Glutamatergic neuron (in vitro differentiated cells): ENCODE results near the gene IGFLR1. TPM values are rescaled to one million over a fixed set of nuclear protein-coding genes. Genes with fewer than 3 reads are reported as not detected.

Experiments
- DNase-seq: peaks from one replicate; pipeline ENCODE4 v3.0.0; 2022
- H3K27ac Mint-ChIP-seq: one replicate; pipeline ENCODE4 v1.8.0; 2020; ENCODE audit warnings: mild to moderate bottlenecking, mixed read lengths, inconsistent platforms; ENCODE audit not compliant: unreplicated experiment
- H3K27me3 Mint-ChIP-seq: one replicate; pipeline ENCODE4 v1.8.0; 2020; ENCODE audit warnings: mild to moderate bottlenecking, moderate library complexity, mixed read lengths, inconsistent platforms; ENCODE audit not compliant: unreplicated experiment
- H3K36me3 Mint-ChIP-seq: one replicate; pipeline ENCODE4 v1.8.0; 2020; ENCODE audit warnings: mild to moderate bottlenecking, mixed read lengths, inconsistent platforms; ENCODE audit not compliant: unreplicated experiment
- H3K4me1 Mint-ChIP-seq: one replicate; pipeline ENCODE4 v1.8.0; 2020; ENCODE audit warnings: mild to moderate bottlenecking, low read depth, mixed read lengths, inconsistent platforms; ENCODE audit not compliant: unreplicated experiment
- H3K4me3 Mint-ChIP-seq: one replicate; pipeline ENCODE4 v1.8.0; 2020; ENCODE audit warnings: mild to moderate bottlenecking, mixed read lengths, inconsistent platforms; ENCODE audit not compliant: unreplicated experiment
- H3K9me3 Mint-ChIP-seq: one replicate; pipeline ENCODE4 v1.8.0; 2020; ENCODE audit warnings: mild to moderate bottlenecking, moderate library complexity, mixed read lengths, inconsistent platforms; ENCODE audit not compliant: unreplicated experiment
- total RNA-seq: library from RNA; stranded (reverse); fragmentation: NEBNext Ultra II Directional; extraction: Animal tissue kit (Norgen Biotek cat#: 25700); gene quantifications from one replicate; pipeline ENCODE4 v1.2.1, GENCODE V29; 2021; ENCODE audit not compliant: unreplicated experiment
- TF ChIP-seq, protein P1 (sequence below): fragments of 200-600 bp; sonication (generic); IDR thresholded peaks from one replicate; pipeline ENCODE4 v1.5.0; 2021; ENCODE audit not compliant: partially characterized antibody, unreplicated experiment

IGFLR1 gene
- total RNA-seq, 1 donor from 2014 or later, result 4.7 TPM

DNA sequence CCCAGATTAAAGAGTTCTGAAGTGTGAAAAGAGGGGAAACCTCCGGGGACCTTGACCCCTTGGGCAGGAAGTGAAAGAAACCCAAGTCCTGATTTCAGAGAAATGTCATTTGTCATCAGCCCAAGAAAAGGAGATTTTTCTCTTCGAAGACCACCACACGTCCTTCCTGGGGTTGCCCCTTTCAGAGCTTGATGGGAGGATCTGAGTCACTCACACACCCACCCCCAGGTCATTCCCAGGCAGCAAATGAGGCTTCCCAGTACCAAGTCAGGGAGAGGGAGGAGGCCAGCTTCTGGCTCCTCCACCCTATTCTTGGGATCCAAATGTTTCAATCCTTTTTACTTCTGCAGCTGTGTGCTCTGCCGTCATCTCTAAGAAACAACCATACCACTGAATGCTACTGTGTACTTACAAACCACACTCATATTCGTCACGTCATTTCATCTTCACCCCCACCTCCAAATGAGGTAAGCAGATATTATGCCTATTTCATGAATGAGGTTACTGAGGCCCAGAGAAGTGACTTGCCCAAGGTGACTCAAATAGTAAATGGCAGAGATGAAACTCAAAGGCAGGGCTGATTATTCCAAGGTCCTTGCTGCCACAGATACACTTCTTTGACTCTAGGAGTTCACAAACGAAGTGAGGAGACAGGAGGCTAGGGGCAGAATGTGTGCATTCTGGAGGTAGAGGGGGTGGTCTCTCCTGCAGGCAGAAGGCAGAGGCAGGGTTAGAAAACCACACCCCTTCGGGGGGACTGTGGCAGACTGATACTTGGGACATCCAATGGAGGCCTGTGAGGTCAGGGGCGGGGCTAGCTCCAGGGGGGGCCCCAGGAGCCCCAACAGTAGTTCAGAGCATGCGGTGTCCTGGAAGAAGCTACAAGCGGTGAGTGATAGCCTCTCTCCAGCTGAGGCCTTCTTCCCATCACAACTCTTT, 29.4 kb downstream of the IGFLR1 start:
- H3K27me3 Mint-ChIP-seq, result peaks cover 10% of the 10 kb centered on the region
- no peak overlapping the region for H3K27ac Mint-ChIP-seq
- DNase-seq, result no peak
- H3K4me1 Mint-ChIP-seq, result peaks cover 11% of the 10 kb centered on the region
- H3K9me3 Mint-ChIP-seq, result peaks cover 6% of the 10 kb centered on the region
- H3K4me3 Mint-ChIP-seq, result no peak overlapping the region
- no peaks in the 10 kb centered on the region for H3K36me3 Mint-ChIP-seq
- TF ChIP-seq, protein P1, sequence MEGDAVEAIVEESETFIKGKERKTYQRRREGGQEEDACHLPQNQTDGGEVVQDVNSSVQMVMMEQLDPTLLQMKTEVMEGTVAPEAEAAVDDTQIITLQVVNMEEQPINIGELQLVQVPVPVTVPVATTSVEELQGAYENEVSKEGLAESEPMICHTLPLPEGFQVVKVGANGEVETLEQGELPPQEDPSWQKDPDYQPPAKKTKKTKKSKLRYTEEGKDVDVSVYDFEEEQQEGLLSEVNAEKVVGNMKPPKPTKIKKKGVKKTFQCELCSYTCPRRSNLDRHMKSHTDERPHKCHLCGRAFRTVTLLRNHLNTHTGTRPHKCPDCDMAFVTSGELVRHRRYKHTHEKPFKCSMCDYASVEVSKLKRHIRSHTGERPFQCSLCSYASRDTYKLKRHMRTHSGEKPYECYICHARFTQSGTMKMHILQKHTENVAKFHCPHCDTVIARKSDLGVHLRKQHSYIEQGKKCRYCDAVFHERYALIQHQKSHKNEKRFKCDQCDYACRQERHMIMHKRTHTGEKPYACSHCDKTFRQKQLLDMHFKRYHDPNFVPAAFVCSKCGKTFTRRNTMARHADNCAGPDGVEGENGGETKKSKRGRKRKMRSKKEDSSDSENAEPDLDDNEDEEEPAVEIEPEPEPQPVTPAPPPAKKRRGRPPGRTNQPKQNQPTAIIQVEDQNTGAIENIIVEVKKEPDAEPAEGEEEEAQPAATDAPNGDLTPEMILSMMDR, result no peak

DNA sequence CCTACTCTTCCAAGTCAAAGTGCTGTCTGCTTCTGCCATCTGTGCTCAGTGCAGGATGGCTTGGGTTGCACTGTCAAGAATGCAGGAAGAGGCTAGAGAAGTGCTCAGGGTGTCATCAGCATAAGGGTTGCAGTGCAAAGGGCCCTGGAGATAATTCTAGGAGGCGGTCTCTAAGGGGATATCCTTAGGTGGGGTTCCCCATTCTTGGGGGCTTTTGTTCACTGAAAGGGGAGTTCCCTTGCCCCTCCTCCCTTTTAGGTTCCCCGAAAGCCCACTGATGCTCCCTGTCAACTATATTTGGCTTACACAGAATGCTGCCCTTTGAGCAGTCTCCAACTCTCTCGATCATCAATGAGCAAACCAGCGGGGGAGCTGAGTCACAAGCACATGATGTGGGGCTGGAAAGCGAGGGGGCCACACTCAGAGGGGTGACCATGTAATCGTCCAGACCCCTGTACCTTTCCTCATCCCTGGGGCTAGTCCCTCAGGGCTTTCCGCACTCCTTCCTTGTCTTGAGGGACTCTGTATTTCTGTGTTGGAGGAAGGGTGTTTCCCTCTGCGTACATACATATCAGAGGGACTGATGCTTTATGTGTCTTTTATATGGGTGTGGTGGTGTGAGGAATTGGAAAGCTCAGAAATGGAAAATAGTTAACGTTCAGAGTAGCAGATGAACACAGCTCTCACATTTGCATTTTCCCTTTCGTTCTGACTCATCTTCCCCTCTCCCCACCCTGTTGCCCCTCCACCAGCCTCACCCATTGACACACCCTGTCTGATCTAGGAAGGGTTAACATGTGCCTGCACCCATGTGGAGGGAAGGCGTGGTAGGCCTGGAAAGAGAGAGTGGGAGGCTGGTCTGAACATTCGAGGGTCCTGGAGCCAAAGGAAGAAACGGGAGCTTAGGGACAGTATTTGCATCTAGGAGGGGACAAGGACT, 31.2 kb downstream of the IGFLR1 start:
- TF ChIP-seq, protein P1, result no peak
- Mint-ChIP-seq H3K9me3 (peaks cover 1% of the 10 kb centered on the region), H3K27ac (no peak overlapping the region), H3K27me3 (peaks cover 9% of the 10 kb centered on the region), H3K4me3 (no peak overlapping the region), H3K4me1 (peaks cover 9% of the 10 kb centered on the region), H3K36me3 (no peaks in the 10 kb centered on the region)
- no peak for DNase-seq

DNA sequence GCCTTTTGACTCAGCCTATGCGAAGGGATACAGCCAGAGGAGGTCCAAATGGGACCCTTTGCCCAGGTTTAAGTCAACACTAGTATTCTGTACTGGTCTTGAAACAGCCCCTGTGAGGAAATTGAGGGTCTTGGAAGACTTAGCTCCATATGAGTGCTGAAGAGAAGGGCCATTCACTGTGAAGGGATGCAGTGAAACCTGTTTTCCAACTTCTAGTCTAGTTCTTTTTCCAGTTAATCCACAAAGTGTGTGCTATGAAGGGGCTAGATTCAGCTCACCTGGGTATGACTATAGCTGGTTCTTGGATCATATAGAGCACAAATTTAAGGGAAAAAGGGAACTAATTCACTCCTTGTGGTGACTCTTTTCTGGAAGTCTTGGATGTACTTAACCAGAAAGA, 33.9 kb downstream of the IGFLR1 start:
- H3K27me3 Mint-ChIP-seq, result peaks cover 7% of the 10 kb centered on the region
- no peaks in the 10 kb centered on the region for H3K4me1 Mint-ChIP-seq
- TF ChIP-seq, protein P1, result no peak
- DNase-seq, result no peak
- peaks cover 1% of the 10 kb centered on the region for H3K9me3 Mint-ChIP-seq
- H3K27ac Mint-ChIP-seq, result no peak overlapping the region
- no peaks in the 10 kb centered on the region for H3K36me3 Mint-ChIP-seq
- H3K4me3 Mint-ChIP-seq, result no peak overlapping the region

DNA sequence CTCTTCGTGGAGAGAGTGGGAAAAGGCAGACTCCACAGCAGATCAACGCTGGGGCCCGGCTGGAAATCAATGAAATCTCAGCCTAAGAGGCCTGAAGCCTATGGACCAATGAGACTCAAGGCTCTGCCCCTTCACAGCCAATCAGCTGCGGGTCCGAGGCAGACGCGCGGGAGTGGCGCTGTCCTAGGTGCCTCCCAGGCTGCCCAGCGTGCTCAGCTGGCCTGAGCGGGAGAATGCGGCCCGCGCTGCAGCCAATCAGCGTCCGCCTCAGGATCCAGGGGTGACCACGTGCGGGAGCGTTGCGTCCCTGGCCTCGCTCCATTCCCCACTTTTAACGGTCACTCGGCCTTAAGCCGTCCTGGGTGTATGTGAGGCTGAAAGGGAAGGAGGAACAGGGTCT, 38.0 kb downstream of the IGFLR1 start, which contains the start of gene ZBTB32:
Gene ZBTB32 (plus strand): TSS at position 341 of the 400 bp plus-strand sequence. CDS start 10,069 bp downstream, outside the sequence.
- Mint-ChIP-seq H3K27ac (no peak within 1 kb of the TSS), H3K36me3 (no peaks in the 10 kb centered on the region), H3K4me1 (no peaks in the 10 kb centered on the region), H3K9me3 (peaks cover 4% of the 10 kb centered on the region), H3K27me3 (peaks cover 7% of the 10 kb centered on the region), H3K4me3 (no peak within 1 kb of the TSS)
- no peak for DNase-seq
- TF ChIP-seq, protein P1, result no peak
